HEK293 (cell line): ENCODE data around the gene SLC5A10.

ENCODE experiments used
- RBAK ChIP-seq: fragments of 450-650 bp; formaldehyde crosslinking; IDR thresholded peaks from 2 replicates; pipeline ENCODE4 v1.5.1; 2016; ENCODE audit warnings: missing biosample characterization, missing genetic modification characterization
- TCF7L2 ChIP-seq: IDR thresholded peaks from 2 replicates; pipeline ENCODE4 v1.6.1; 2011; ENCODE audit warnings: low read depth, mild to moderate bottlenecking, inconsistent platforms, low read length, moderate library complexity, borderline replicate concordance
- ZFP41 ChIP-seq: fragments of 450-650 bp; formaldehyde crosslinking; IDR thresholded peaks from 2 replicates; pipeline ENCODE4 v1.5.1; 2016; ENCODE audit warnings: missing biosample characterization, missing genetic modification characterization, borderline replicate concordance
- ZNF114 ChIP-seq: fragments of 450-650 bp; formaldehyde crosslinking; IDR thresholded peaks from 2 replicates; pipeline ENCODE4 v1.5.0; 2017; ENCODE audit warnings: missing biosample characterization, missing genetic modification characterization
- ZNF174 ChIP-seq: fragments of 450-650 bp; formaldehyde crosslinking; IDR thresholded peaks from 2 replicates; pipeline ENCODE4 v1.5.0; 2017; ENCODE audit warnings: missing biosample characterization, mild to moderate bottlenecking, missing genetic modification characterization
- ZNF274 ChIP-seq, 2 experiments: fragments of 200-500 bp in 1 of 2; fragments of 450-650 bp in 1 of 2; sonication (Bioruptor generic) in 1 of 2; formaldehyde crosslinking in 1 of 2; IDR thresholded peaks; 2 replicates each; pipeline versions ENCODE4 v1.5.1 to v1.6.1; 2014 to 2016; ENCODE audit warnings: borderline replicate concordance in 1 of 2, inconsistent platforms in 1 of 2, low read length in 1 of 2, missing biosample characterization in 1 of 2, missing genetic modification characterization in 1 of 2
- ZNF423 ChIP-seq: fragments of 450-650 bp; formaldehyde crosslinking; IDR thresholded peaks from 2 replicates; pipeline ENCODE4 v1.5.1; 2016; ENCODE audit warnings: missing biosample characterization, missing genetic modification characterization
- ZNF510 ChIP-seq: fragments of 450-650 bp; formaldehyde crosslinking; IDR thresholded peaks from 2 replicates; pipeline ENCODE4 v1.5.1; 2018; ENCODE audit warnings: mild to moderate bottlenecking, missing genetic modification characterization, missing biosample characterization; ENCODE audit not compliant: insufficient replicate concordance
- ZNF670 ChIP-seq: fragments of 450-650 bp; formaldehyde crosslinking; IDR thresholded peaks from 2 replicates; pipeline ENCODE4 v1.5.1; 2016; ENCODE audit warnings: missing biosample characterization, missing genetic modification characterization, low read depth
- TF ChIP-seq, protein P1 (sequence below): fragments of 450-650 bp; formaldehyde crosslinking; IDR thresholded peaks from 2 replicates; pipeline ENCODE4 v1.5.1; 2016; ENCODE audit warnings: missing biosample characterization, missing genetic modification characterization
- TF ChIP-seq, protein P2 (sequence below): fragments of 450-650 bp; formaldehyde crosslinking; IDR thresholded peaks from 2 replicates; pipeline ENCODE4 v1.5.1; 2017; ENCODE audit warnings: missing biosample characterization, missing genetic modification characterization
- TF ChIP-seq, protein P3 (sequence below): fragments of 450-650 bp; formaldehyde crosslinking; IDR thresholded peaks from 2 replicates; pipeline ENCODE4 v1.5.1; 2017; ENCODE audit warnings: missing biosample characterization, mild to moderate bottlenecking, missing genetic modification characterization, moderate library complexity
- TF ChIP-seq, protein P4 (sequence below): fragments of 450-650 bp; formaldehyde crosslinking; IDR thresholded peaks from 2 replicates; pipeline ENCODE4 v1.5.1; 2017; ENCODE audit warnings: missing biosample characterization, missing genetic modification characterization

DNA sequence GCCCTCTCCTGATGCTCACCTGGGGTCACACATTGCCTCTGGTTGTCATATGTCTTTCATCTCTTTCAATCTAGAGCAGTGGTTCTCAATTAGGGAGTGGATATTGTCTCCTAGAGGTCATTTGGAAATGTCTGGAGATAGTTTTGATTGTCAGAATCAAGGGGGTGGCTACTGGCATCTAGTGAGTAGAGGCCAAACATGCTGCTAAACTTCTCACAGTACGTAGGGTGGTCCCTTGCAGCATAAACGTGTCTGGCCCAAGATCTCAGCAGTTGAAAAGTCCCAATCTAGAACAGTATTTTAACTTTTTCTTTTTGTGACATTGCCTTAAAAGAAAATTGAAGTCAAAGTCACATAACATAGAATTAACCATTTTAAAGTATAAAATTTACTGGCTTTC, 30.5 kb upstream of the SLC5A10 start:
- TF ChIP-seq, protein P1, sequence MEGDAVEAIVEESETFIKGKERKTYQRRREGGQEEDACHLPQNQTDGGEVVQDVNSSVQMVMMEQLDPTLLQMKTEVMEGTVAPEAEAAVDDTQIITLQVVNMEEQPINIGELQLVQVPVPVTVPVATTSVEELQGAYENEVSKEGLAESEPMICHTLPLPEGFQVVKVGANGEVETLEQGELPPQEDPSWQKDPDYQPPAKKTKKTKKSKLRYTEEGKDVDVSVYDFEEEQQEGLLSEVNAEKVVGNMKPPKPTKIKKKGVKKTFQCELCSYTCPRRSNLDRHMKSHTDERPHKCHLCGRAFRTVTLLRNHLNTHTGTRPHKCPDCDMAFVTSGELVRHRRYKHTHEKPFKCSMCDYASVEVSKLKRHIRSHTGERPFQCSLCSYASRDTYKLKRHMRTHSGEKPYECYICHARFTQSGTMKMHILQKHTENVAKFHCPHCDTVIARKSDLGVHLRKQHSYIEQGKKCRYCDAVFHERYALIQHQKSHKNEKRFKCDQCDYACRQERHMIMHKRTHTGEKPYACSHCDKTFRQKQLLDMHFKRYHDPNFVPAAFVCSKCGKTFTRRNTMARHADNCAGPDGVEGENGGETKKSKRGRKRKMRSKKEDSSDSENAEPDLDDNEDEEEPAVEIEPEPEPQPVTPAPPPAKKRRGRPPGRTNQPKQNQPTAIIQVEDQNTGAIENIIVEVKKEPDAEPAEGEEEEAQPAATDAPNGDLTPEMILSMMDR (tag by site-specific recombination) = no peak
- TF ChIP-seq, protein P2, sequence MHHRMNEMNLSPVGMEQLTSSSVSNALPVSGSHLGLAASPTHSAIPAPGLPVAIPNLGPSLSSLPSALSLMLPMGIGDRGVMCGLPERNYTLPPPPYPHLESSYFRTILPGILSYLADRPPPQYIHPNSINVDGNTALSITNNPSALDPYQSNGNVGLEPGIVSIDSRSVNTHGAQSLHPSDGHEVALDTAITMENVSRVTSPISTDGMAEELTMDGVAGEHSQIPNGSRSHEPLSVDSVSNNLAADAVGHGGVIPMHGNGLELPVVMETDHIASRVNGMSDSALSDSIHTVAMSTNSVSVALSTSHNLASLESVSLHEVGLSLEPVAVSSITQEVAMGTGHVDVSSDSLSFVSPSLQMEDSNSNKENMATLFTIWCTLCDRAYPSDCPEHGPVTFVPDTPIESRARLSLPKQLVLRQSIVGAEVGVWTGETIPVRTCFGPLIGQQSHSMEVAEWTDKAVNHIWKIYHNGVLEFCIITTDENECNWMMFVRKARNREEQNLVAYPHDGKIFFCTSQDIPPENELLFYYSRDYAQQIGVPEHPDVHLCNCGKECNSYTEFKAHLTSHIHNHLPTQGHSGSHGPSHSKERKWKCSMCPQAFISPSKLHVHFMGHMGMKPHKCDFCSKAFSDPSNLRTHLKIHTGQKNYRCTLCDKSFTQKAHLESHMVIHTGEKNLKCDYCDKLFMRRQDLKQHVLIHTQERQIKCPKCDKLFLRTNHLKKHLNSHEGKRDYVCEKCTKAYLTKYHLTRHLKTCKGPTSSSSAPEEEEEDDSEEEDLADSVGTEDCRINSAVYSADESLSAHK (tag by site-specific recombination) = no peak
- TF ChIP-seq ZNF510 (tag by site-specific recombination) (no peak), ZNF174 (no peak), RBAK (tag by site-specific recombination) (no peak), TCF7L2 (no peak), ZNF423 (no peak), ZFP41 (tag by site-specific recombination) (no peak), ZNF670 (tag by site-specific recombination) (no peak), ZNF114 (tag by site-specific recombination) (no peak), ZNF274 (IDR thresholded peaks at IDR 0.05; ENCODE audit: low read length) (no peak), ZNF274 (tag by site-specific recombination; IDR thresholded peaks at IDR 0.05; ENCODE audit: borderline replicate concordance) (no peak)
- TF ChIP-seq, protein P3, sequence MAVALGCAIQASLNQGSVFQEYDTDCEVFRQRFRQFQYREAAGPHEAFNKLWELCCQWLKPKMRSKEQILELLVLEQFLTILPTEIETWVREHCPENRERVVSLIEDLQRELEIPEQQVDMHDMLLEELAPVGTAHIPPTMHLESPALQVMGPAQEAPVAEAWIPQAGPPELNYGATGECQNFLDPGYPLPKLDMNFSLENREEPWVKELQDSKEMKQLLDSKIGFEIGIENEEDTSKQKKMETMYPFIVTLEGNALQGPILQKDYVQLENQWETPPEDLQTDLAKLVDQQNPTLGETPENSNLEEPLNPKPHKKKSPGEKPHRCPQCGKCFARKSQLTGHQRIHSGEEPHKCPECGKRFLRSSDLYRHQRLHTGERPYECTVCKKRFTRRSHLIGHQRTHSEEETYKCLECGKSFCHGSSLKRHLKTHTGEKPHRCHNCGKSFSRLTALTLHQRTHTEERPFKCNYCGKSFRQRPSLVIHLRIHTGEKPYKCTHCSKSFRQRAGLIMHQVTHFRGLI (tag by site-specific recombination) = no peak
- TF ChIP-seq, protein P4, sequence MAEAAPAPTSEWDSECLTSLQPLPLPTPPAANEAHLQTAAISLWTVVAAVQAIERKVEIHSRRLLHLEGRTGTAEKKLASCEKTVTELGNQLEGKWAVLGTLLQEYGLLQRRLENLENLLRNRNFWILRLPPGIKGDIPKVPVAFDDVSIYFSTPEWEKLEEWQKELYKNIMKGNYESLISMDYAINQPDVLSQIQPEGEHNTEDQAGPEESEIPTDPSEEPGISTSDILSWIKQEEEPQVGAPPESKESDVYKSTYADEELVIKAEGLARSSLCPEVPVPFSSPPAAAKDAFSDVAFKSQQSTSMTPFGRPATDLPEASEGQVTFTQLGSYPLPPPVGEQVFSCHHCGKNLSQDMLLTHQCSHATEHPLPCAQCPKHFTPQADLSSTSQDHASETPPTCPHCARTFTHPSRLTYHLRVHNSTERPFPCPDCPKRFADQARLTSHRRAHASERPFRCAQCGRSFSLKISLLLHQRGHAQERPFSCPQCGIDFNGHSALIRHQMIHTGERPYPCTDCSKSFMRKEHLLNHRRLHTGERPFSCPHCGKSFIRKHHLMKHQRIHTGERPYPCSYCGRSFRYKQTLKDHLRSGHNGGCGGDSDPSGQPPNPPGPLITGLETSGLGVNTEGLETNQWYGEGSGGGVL = no peak
